SIG-M5 (cell line): ENCODE results near the gene IFT122.

Source experiments
- DNase-seq: peaks from one replicate; lab custom pipeline; 2025; lab: John Stamatoyannopoulos, UW

Gene IFT122

GRCh38 chr3:129413687-129414506, 26.1 kb upstream of the IFT122 start:
- no peak for DNase-seq

GRCh38 chr3:129415378-129415777, 24.6 kb upstream of the IFT122 start:
- DNase-seq, result no peak

- no peak for DNase-seq
These were observed 24.2 kb upstream of the IFT122 start for GRCh38 chr3:129415830-129416229.

- no peak for DNase-seq
These were observed 23.6 kb upstream of the IFT122 start for GRCh38 chr3:129416415-129416814.

GRCh38 chr3:129417326-129417725, 22.7 kb upstream of the IFT122 start:
- no peak for DNase-seq

GRCh38 chr3:129418041-129418973, 21.7 kb upstream of the IFT122 start:
- DNase-seq, result no peak

GRCh38 chr3:129419476-129419875, 20.5 kb upstream of the IFT122 start:
- DNase-seq, result no peak

GRCh38 chr3:129421236-129421883, 18.7 kb upstream of the IFT122 start:
- DNase-seq, result no peak

GRCh38 chr3:129421988-129422745, 17.9 kb upstream of the IFT122 start:
- no peak for DNase-seq

- DNase-seq, result no peak
These were observed 17.1 kb upstream of the IFT122 start for GRCh38 chr3:129422897-129423296.

GRCh38 chr3:129424185-129424841, 15.7 kb upstream of the IFT122 start:
- peak; percentile 60 for DNase-seq

- no peak for DNase-seq
These were observed 14.8 kb upstream of the IFT122 start for GRCh38 chr3:129425213-129425612.

- no peak for DNase-seq
These were observed 14.4 kb upstream of the IFT122 start for GRCh38 chr3:129425619-129426018.

GRCh38 chr3:129428007-129428375, 12.0 kb upstream of the IFT122 start:
- DNase-seq, result no peak

GRCh38 chr3:129428376-129429079, 11.5 kb upstream of the IFT122 start, which contains the start of gene EFCAB12:
EFCAB12 (minus strand) TSS chr3:129428636; CDS start chr3:129428488, 148 bp downstream.
- DNase-seq, result no peak

- DNase-seq, result no peak
These were observed 11.0 kb upstream of the IFT122 start for GRCh38 chr3:129429080-129429451.

- DNase-seq, result no peak
These were observed 10.4 kb upstream of the IFT122 start for GRCh38 chr3:129429602-129430001.

GRCh38 chr3:129432036-129432435, 8.0 kb upstream of the IFT122 start:
- DNase-seq, result no peak

- no peak for DNase-seq
These were observed 7.4 kb upstream of the IFT122 start for GRCh38 chr3:129432671-129433070.

- no peak for DNase-seq
These were observed 6.5 kb upstream of the IFT122 start for GRCh38 chr3:129433565-129433964.

GRCh38 chr3:129434140-129434539, 5.9 kb upstream of the IFT122 start:
- no peak for DNase-seq
